GM18909 (cell line): ENCODE measurements around the gene RASGEF1C.
"Not testable (repeated sequence)": the region's sequence is repeated elsewhere in the genome, so short reads cannot be mapped to it uniquely, and the experiment has no call there.

Experiments used
- ATAC-seq: cut with Tn5 transposase; IDR thresholded peaks from one replicate; pipeline ENCODE4 v1.9.1; 2021; ENCODE audit warnings: mild to moderate bottlenecking; ENCODE audit not compliant: unreplicated experiment, poor library complexity

The RASGEF1C gene

DNA sequence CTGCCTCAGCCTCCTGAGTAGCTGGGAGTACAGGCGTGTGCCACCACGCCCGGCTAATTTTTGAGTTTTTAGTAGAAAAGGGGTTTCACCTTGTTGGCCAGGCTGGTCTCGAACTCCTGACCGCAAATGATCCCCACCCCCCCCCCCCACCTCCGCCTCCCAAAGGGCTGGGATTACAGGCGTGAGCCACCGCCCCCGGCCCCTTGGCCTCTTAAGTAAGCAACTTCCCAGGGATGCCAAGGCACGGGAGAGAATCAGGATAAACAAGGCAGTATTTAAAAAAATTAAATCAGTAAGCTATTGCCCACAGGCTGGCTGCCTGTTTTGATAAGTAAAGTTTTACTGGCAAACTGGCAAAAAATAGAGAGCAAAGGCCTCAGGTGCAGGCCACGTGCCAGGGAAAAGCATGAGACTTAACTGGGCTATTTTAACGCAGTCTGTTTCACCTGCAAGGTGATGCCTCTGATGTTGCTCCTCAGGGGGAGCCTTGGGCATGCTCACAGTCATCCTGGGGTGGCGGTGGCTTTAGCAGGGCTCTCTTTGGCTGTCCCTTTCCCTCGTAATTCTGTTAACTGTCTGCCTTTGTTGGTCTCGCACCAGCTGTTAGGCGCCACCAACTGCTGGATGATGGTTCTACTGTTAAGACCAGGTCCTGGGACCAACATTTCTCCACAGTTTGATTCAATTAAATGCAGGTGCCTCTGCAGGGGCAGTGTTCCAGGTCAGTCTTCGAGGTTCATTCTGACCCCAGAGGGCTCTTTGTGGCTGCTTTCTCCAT lies 118.1 kb downstream of the RASGEF1C start:
- ATAC-seq = no peak

- no peak for ATAC-seq
Observed at GRCh38 chr5:180090098-180090768, 118.8 kb downstream of the RASGEF1C start.

DNA sequence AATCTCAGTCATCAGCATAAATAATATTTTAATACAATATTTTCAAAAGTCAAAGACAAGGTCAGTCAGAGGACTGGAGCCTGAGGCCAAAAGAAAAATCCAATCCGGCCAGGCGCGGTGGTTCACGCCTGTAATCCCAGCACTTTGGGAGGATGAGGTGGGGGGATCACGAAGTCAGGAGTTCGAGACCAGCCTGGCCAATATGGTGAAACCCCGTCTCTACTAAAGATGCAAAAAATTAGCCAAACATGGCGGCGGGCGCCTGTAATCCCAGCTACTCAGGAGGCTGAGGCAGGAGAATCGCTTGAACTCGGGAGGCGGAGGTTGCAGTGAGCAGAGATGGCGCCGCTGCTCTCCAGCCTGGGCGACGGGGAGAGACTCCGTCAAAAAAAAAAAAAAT lies 119.4 kb downstream of the RASGEF1C start:
- ATAC-seq = not testable (repeated sequence)

GRCh38 chr5:180088561-180088960 lies 120.5 kb downstream of the RASGEF1C start:
- no peak for ATAC-seq

- no peak for ATAC-seq
Observed at GRCh38 chr5:180086816-180087399, 122.1 kb downstream of the RASGEF1C start.

DNA sequence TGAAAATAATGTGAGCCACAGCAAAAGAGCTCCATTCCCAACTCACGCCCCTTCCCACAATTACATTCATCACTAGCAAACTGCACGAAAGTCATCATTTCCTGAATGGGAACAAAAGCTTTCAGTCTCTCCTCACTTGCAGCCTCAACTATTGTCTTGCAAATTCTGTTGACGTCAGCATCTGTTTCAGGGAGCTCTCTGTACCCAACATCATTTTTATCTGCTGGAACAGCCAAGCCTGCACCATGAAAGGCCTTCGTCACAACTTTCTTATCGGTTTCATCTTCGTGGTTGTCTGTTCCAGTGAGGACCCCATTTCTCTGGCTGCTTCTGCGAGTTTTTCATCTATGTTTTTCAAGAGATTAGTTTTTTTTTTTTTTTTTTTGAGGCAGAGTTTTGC lies 123.2 kb downstream of the RASGEF1C start:
- ATAC-seq = no peak

DNA sequence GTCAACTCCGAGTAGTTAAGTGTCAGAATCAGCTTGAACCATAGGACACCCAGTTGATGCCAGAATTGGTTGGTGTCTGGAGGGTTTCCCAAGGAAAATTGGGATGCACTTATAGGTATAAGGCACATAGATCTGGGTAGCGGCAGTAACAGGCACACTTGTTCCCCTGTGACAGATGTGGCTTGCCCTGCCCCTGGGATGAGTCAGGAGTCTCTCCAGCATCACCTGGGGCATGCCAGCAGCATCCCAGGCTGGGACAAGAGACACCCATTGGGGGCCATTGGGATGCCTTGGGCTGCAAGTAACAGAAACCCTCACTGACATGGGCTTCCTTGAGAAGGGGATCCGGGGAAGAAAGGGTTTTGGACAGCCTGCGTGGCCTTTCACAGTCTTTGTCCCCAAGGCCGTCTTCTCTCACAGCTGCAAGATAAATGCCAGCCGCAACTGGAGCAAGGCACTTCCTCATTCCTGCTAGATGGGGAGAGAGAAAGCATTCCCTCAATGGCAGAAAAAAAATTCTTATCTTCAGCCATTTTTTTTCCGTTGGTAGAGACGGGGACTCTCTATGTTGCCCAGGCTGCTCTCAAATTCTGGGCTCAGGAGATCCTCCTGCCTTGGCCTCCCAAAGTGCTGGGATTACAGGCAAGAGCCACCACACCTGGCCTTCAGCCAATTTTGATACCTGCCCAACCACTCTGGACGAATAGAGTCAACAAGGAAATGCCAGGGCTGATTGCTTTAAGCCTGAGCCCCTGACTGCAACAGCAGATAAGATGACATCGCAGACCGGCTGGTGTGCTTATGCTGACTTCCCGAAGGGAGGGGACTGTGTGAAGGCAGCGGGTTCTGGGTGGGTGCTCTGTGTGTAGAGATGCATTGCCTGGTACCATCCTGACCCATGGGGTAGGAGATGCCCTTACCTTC lies 124.1 kb downstream of the RASGEF1C start:
- no peak for ATAC-seq

GRCh38 chr5:180083529-180084060 lies 125.4 kb downstream of the RASGEF1C start:
- no peak for ATAC-seq

DNA sequence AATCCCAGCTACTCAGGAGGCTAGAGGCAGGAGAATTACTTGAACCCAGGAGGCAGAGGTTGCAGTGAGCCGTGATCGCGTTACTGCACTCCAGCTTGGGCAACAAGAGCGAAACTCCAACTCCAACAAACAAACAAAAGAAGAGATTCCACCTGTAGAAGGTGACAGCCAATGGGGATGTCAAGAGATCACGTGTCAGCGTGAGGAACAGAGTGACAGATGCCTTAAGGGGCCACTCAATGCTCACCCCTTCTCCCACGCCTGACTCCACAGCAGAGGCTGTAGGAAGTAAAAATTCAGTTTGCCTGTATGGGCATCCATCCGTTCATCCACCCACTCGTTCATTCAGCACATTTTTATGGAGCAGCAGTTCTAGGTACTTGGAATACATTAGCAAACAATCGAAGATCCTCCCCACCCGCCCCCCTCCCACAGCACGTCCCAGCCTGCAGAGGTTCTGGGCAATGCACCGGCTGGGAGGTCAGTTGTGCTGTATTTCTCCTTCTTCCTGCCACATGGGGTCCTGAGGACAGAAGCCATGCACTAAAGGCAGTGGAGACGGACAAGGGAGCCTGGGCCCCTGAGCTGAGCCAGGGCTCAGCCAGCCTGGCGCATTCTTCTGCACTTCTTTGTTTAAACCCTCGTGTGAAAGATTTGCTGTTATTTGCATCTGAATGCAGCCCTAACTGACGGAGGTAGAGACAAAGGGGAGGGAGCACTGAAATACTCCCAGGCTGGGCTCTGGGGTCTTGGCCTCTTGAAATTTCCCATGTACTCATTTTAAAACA lies 126.2 kb downstream of the RASGEF1C start:
- no peak for ATAC-seq

GRCh38 chr5:180081481-180081880 lies 127.5 kb downstream of the RASGEF1C start:
- ATAC-seq = no peak

DNA sequence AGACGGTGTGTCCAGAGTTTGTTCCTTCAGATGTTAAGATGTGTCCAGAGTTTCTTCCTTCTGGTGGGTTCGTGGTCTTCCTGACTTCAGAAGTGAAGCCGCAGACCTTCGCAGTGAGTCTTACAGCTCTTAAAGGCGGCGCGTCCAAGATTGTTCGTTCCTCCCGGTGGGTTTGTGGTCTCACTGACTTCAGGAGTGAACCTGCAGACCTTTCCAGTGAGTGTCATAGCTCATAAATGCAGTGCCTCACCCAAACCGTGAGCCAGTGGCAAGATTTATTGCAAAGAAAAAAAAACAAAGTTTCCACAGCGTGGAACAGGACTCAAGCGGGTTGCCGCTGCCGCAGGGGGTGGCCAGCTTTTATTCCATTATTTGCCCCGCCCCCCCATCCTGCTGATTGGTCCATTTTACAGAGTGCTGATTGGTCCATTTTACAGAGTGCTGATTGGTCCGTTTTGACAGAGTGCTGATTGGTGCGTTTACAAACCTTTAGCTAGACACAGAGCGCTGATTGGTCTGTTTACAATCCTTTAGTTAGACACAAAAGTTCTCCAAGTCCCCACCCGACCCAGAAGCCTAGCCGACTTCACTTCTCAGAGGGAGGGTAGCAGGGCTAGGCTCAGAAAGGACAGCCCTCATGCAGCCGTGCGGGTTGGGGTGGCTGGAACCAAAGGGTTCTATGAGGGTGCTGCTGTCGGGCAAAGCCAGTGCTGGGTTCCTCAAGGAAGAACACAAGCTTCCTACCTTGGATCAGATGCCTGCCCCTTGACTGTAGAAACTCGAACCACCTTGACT lies 128.3 kb downstream of the RASGEF1C start:
- no peak for ATAC-seq

GRCh38 chr5:180079702-180080466 lies 129.1 kb downstream of the RASGEF1C start:
- no peak for ATAC-seq

DNA sequence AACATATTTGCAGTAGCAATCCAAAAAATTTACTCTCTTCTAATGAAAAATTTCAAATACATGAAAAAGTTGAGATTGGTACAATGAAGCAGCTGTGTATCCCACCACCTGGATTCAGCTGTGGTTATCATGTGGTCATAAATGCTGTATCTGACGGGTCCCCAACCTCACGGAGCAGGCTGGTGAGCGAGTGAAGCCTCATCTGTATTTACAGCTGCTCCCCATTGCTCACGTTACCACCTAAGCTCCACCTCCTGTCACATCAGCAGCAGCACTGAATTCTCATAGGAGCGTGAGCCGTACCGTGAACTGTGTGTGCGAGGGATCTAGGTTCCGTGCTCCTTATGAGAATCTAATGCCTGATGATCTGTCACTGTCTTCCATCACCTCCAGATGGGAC lies 130.7 kb downstream of the RASGEF1C start:
- no peak for ATAC-seq

DNA sequence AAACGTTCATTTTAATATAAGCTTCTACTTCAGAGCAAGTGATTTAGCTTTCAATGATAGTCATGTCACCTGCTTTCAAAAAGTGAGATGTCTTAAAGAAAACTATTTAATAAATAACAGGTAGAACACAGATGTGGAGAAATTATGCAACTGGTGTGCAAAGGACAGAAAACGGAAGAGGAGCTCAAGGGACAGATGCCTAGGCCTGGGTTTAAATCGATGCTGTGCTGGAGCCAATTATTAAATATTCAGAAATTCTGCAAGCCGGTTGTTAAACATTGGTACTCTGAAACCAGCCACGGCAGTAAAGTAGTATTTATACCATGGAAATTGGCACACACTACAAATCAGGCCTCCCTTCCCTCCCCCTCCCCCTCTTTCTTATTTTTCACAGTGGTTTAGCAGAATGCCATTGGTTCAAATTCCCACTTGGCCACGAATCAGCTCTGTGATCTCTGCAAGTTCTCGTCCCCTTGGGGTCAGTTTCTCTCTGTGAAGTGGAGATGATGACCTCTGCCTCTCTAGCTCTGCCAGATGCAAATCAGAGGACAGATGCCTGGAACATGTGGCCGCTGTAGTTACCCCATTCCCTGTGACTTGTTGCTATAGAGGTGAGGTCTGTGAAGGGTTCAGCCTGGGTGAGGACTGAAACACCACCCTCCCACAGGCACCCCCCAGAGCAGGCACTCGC lies 131.3 kb downstream of the RASGEF1C start:
- no peak for ATAC-seq

GRCh38 chr5:180075703-180076102 lies 133.3 kb downstream of the RASGEF1C start:
- no peak for ATAC-seq

DNA sequence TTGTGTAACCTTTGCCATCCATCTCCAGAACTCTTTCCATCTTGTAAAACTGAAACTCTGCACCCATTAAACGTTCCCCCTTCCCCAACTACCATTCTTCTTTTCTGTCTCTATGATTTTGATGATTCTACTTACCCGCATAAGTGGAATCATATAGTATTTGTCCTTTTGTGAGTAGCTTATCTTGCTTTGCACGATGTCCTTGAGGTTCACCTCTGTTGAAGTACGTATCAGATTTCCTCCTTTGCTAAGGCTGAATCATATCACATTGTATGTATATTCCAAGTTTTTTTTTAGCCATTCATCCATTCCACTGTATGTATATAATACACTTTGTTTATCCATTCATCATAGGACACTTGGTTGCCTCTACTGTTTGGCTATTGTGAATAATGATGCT lies 134.5 kb downstream of the RASGEF1C start:
- ATAC-seq = no peak

DNA sequence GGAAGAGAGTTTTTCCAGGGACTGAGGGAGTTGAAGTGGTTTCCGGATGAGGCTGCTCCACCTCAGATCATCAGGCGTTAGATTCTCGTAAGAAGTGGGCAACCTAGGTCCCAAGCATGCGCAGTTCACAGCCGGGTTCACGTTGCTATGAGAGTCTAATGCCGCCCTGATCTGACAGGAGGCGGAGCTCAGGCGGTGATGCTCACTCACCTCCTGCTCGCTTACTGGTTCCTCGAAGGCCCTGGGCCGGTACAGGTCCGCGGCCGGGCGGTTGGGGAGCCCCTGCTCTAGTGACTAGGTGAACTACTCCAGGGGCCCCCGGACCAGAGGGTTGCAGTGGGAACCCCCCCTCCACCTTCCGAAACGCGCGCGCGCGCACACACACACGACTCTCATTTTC lies 136.5 kb downstream of the RASGEF1C start:
- no peak for ATAC-seq

DNA sequence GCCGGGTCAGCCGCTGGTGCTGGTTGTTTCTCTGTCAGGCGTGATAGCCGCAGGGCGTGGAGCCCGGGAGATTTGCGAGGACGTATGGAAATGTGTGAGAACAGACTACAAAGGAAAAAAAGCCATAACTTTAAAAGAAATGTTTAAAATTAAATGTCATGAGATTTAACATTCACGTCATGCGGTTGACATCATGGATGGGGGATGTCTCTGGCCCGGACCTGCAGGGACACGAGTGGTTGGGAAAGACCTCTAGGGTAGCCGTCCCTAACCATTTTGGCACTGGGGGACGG lies 136.8 kb downstream of the RASGEF1C start:
- no peak for ATAC-seq
